ENCODE data around the gene ATP2A3.

DNA sequence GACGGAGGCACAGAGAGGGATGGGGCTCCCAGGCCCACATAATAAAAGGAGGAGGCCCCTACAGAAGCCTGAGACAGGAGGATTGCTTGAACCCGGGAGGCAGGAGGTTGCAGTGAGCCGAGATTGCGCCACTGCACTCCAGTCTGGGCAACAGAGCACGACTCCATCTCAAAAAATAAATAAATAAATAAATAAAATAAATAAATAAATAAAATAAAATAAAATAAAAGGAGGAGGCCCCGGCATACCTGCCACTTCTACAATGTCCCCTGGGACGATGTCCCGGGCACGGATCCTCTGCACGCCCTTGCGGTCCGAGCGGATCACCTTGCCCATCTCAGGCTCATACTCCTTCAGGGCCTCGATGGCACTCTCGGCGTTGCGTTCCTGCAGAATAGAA lies 13.2 kb downstream of the ATP2A3 start:
- TF ChIP-seq, protein P1, sequence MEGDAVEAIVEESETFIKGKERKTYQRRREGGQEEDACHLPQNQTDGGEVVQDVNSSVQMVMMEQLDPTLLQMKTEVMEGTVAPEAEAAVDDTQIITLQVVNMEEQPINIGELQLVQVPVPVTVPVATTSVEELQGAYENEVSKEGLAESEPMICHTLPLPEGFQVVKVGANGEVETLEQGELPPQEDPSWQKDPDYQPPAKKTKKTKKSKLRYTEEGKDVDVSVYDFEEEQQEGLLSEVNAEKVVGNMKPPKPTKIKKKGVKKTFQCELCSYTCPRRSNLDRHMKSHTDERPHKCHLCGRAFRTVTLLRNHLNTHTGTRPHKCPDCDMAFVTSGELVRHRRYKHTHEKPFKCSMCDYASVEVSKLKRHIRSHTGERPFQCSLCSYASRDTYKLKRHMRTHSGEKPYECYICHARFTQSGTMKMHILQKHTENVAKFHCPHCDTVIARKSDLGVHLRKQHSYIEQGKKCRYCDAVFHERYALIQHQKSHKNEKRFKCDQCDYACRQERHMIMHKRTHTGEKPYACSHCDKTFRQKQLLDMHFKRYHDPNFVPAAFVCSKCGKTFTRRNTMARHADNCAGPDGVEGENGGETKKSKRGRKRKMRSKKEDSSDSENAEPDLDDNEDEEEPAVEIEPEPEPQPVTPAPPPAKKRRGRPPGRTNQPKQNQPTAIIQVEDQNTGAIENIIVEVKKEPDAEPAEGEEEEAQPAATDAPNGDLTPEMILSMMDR (conservative IDR thresholded peaks at IDR 0.05), result no peak
- TF ChIP-seq EZH2 (IDR thresholded peaks at IDR 0.05; ENCODE audit: low read depth), result no peak
